NCI-H1417 treated with DMSO at 0.1 percent for 48 hours (cell line): ENCODE data around the gene DVL3.

ENCODE experiments used
- DNase-seq: peaks from one replicate; lab custom pipeline; 2025; lab: John Stamatoyannopoulos, UW

Gene DVL3

DNA sequence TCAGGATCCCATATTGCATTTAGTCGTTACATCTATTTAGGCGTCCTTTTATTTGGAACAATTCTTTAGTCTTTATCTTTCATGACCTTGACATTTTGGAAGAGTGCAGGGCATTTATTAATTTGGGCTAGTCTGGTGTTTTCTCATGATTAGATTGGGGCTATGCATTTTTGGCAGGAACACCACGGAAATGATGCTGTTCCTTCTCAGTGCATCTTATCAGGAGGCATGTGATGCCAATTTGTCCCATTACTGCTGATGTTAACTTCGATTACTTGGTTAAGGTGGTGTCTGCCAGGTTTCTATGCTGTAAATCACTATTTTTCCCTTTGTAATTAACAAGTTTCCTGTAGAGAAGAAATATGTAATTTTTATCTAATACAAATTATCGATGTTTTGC lies 56.1 kb downstream of the DVL3 start:
- no peak for DNase-seq

DNA sequence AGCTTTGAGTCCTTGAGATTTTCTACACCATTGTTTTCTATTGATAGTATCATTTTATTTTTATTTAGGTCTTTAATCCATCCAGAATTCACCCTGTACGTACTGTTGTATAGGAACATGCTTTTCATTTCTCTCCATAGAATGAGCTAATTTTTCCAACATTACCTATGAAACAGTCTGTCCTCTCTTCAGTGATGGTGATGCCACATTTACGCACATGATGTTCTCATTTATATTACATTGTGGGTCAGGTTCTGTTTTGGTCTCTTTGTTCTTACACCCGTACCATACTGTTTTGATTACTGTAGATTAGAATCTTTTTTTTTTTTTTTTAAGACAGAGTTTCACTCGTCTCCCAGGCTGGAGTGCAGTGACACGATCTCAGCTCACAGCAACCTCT lies 56.5 kb downstream of the DVL3 start:
- DNase-seq, result no peak

DNA sequence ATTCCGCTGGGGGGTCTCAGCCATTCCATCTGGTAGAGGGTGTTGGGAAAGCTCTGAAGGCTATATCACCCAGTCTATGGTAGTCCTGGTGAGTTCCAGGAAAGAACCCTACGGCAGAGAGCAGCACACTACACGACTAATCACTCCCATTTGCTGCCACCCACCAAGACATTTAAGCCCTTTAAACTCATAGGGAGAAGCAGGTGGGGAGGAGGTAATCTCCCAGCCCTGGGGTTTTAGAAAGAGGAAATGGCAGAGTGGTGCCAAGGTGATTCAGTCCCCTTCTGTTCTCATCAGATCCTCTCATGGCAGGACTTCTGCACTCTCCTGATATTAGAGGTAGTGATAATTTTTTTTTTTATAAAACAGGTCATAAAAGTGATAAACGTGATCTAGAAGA lies 63.6 kb downstream of the DVL3 start:
- no peak for DNase-seq

DNA sequence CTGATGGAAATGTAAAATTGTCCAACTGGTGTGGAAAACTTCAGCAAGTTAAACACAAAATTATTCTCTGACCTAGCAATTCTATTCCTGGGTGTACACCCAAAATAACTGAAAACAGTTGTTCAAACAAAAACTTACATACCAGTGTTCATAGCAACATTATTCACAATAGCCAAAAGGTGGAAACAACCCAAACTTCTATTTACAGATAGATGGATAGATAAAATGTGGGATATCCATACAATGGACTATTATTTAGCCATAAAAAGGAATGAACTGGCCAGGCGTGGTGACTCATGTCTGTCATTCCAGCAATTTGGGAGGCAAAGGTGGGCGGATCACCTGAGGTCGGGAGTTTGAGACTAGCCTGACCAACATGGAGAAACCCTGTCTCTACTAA lies 67.3 kb downstream of the DVL3 start:
- DNase-seq, result no peak
